Uterus (tissue), 2 donors: ENCODE measurements around the gene OR8S1.

Experiments
- CTCF ChIP-seq, 4 experiments: fragments of 200-600 bp in 2 of 4; fragments of 450-650 bp in 2 of 4; sonication (generic) in 2 of 4; IDR thresholded peaks; one replicate each; pipeline ENCODE4 v1.5.1; 2016 to 2019; ENCODE audit warnings: antibody characterized with exemption in 4 of 4, mild to moderate bottlenecking in 2 of 4, moderate library complexity in 1 of 4
- POLR2A ChIP-seq, 2 donors: fragments of 450-650 bp; IDR thresholded peaks; one replicate each; pipeline ENCODE4 v1.6.1; 2016; ENCODE audit warnings: antibody characterized with exemption in 2 of 2, mild to moderate bottlenecking in 1 of 2, moderate library complexity in 1 of 2

GRCh38 chr12:48572326-48572725 lies 46.9 kb downstream of the OR8S1 start:
- no peak for TF ChIP-seq CTCF (IDR thresholded peaks at IDR 0.05)
- TF ChIP-seq POLR2A (IDR thresholded peaks at IDR 0.05) = no peak
